ENCODE measurements around the gene RNPEPL1.

Gene RNPEPL1

DNA sequence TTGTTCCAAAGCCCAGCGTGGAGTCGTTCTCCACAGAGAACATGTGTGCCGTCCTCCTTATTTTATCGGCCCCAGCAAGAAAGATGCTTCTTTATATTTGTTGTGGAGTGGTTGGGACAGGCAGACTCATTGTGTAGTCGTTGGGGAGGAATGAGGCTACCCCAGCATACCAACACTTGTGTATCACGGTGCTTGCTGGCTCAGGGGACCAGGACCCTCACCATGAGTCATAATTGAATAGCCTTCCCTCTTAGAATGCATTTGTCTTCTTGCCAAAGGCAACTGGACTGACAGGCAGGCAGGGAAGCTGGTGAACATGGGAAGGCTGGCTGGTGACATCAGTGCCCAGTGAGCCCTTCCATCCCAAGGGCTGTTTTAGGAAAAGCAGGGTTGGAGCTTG, 22.9 kb downstream of the RNPEPL1 start:
- peaks cover 10 to 12% of the 10 kb centered on the region in 2 donors for H3K4me1 ChIP-seq (ENCODE audit: control insufficient read depth in 2 of 2, insufficient read depth in 2 of 2, low read length in 2 of 2)
- H3K4me3 ChIP-seq (ENCODE audit: low read length in 2 of 2): no peak overlapping the region
- no peaks in the 10 kb centered on the region for H3K27me3 ChIP-seq (ENCODE audit: control insufficient read depth in 2 of 2, insufficient read depth in 2 of 2, low read length in 2 of 2)
- no peak overlapping the region for H3K27ac ChIP-seq (ENCODE audit: low read depth in 2 of 2, low read length in 2 of 2)
- peaks cover 16 to 28% of the 10 kb centered on the region in 2 donors for H3K36me3 ChIP-seq (ENCODE audit: control insufficient read depth in 2 of 2, insufficient read depth in 2 of 2, low read length in 2 of 2)
- H3K9ac ChIP-seq (ENCODE audit: low read depth in 1 of 2, low read length in 2 of 2): no peak overlapping the region
- H3K9me3 ChIP-seq (ENCODE audit: control insufficient read depth in 2 of 2, low read length in 2 of 2): no peaks in the 10 kb centered on the region

DNA sequence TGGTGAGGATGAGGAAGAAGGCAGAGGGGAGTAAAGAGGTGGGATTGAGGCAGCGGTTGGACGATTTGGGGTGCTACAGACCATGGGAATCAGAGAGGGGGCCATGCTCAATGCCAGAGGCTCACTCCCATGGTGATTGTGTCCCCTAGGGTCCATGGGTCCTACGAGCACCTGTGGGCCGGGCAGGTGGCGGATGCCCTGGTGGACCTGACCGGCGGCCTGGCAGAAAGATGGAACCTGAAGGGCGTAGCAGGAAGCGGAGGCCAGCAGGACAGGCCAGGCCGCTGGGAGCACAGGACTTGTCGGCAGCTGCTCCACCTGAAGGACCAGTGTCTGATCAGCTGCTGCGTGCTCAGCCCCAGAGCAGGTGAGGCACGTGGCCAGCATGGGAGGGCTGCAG, 23.5 kb downstream of the RNPEPL1 start:
- Histone ChIP-seq H3K9me3 (ENCODE audit: control insufficient read depth in 2 of 2, low read length in 2 of 2) (no peaks in the 10 kb centered on the region), H3K27me3 (ENCODE audit: control insufficient read depth in 2 of 2, insufficient read depth in 2 of 2, low read length in 2 of 2) (no peaks in the 10 kb centered on the region), H3K9ac (ENCODE audit: low read depth in 1 of 2, low read length in 2 of 2) (no peak overlapping the region), H3K4me1 (ENCODE audit: control insufficient read depth in 2 of 2, insufficient read depth in 2 of 2, low read length in 2 of 2) (peaks cover 10 to 12% of the 10 kb centered on the region in 2 donors), H3K27ac (ENCODE audit: low read depth in 2 of 2, low read length in 2 of 2) (no peak overlapping the region), H3K36me3 (ENCODE audit: control insufficient read depth in 2 of 2, insufficient read depth in 2 of 2, low read length in 2 of 2) (peaks cover 16 to 30% of the 10 kb centered on the region in 2 donors), H3K4me3 (ENCODE audit: low read length in 2 of 2) (no peak overlapping the region)

GRCh38 chr2:240593026-240593702, 24.9 kb downstream of the RNPEPL1 start:
- Histone ChIP-seq H3K27ac (ENCODE audit: low read depth in 2 of 2, low read length in 2 of 2) (no peak overlapping the region), H3K4me1 (ENCODE audit: control insufficient read depth in 2 of 2, insufficient read depth in 2 of 2, low read length in 2 of 2) (peaks cover under 1 to 1% of the 10 kb centered on the region in 2 donors), H3K27me3 (ENCODE audit: control insufficient read depth in 2 of 2, insufficient read depth in 2 of 2, low read length in 2 of 2) (no peaks in the 10 kb centered on the region), H3K4me3 (ENCODE audit: low read length in 2 of 2) (no peak overlapping the region), H3K36me3 (ENCODE audit: control insufficient read depth in 2 of 2, insufficient read depth in 2 of 2, low read length in 2 of 2) (peaks cover 21 to 37% of the 10 kb centered on the region in 2 donors), H3K9me3 (ENCODE audit: control insufficient read depth in 2 of 2, low read length in 2 of 2) (no peaks in the 10 kb centered on the region), H3K9ac (ENCODE audit: low read depth in 1 of 2, low read length in 2 of 2) (no peak overlapping the region)

DNA sequence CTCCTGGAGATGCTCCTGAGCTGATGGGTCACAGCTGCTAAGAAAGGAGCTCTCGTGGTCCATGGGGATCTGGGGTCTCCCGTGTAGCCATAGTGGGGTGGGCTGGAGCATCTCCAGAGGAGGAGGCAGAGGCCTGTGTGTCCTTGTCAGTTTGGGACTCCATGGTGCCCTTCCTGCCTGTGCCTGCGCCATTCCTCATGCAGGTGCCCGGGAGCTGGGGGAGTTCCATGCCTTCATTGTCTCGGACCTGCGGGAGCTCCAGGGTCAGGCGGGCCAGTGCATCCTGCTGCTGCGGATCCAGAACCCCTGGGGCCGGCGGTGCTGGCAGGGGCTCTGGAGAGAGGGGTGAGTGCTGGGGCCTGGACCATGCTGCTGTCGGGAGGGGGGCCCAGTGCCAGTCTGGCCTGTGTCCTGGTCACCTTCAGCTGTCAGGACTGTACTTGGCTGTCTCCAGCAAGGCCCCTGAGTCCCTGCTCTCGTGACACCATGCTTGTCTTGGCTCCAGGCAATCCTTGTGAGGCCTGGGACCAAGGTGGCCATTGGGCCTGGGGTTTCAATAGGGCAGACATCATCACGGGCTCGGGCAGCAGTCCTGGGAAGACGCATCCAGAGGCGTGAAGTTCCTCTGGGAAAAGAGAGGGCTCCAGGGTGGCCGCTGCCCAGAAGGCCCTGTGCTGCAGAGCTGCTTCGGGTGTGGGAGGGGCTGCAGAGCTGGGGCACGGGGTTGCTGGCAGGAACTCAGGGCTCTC, 25.6 kb downstream of the RNPEPL1 start:
- no peak overlapping the region for H3K9ac ChIP-seq (ENCODE audit: low read depth in 1 of 2, low read length in 2 of 2)
- H3K36me3 ChIP-seq (ENCODE audit: control insufficient read depth in 2 of 2, insufficient read depth in 2 of 2, low read length in 2 of 2): peaks cover 25 to 44% of the 10 kb centered on the region in 2 donors

DNA sequence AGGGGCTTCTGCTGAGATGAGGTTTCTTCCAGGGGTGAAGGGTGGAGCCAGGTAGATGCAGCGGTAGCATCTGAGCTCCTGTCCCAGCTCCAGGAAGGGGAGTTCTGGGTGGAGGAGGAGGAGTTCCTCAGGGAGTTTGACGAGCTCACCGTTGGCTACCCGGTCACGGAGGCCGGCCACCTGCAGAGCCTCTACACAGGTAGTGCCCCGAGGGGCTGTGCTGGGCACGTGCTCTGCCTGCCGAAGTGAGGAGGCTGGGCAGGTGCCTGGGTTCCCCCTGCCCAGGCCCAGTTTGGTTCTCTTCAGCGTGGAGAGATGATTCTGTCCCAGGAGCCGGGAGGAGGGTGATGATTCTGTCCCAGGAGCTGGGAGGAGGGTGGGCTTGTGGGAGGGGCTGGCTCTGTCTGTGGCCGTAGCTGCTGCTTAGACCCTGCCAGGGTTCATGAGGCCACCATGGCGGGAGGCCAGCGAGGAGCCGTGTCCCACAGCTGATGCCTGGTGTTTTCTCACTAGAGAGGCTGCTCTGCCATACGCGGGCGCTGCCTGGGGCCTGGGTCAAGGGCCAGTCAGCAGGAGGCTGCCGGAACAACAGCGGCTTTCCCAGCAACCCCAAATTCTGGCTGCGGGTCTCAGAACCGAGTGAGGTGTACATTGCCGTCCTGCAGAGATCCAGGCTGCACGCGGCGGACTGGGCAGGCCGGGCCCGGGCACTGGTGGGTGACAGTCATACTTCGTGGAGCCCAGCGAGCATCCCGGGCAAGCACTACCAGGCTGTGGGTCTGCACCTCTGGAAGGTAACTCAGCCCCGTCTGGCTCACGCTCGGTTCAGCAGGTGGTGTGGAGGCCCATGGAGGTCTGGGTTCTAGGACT, 26.5 kb downstream of the RNPEPL1 start:
- Histone ChIP-seq H3K27me3 (ENCODE audit: control insufficient read depth in 2 of 2, insufficient read depth in 2 of 2, low read length in 2 of 2) (no peaks in the 10 kb centered on the region), H3K4me1 (ENCODE audit: control insufficient read depth in 2 of 2, insufficient read depth in 2 of 2, low read length in 2 of 2) (no peaks in the 10 kb centered on the region), H3K4me3 (ENCODE audit: low read length in 2 of 2) (no peak overlapping the region), H3K9ac (ENCODE audit: low read depth in 1 of 2, low read length in 2 of 2) (no peak overlapping the region), H3K9me3 (ENCODE audit: control insufficient read depth in 2 of 2, low read length in 2 of 2) (no peaks in the 10 kb centered on the region), H3K36me3 (ENCODE audit: control insufficient read depth in 2 of 2, insufficient read depth in 2 of 2, low read length in 2 of 2) (peaks cover 25 to 45% of the 10 kb centered on the region in 2 donors), H3K27ac (ENCODE audit: low read depth in 2 of 2, low read length in 2 of 2) (no peak overlapping the region)

More for the DNA sequence above, 25.6 kb downstream of the RNPEPL1 start:
- H3K4me3 ChIP-seq (ENCODE audit: low read length in 2 of 2): no peak overlapping the region
- H3K4me1 ChIP-seq (ENCODE audit: control insufficient read depth in 2 of 2, insufficient read depth in 2 of 2, low read length in 2 of 2): no peaks in the 10 kb centered on the region
- no peaks in the 10 kb centered on the region for H3K27me3 ChIP-seq (ENCODE audit: control insufficient read depth in 2 of 2, insufficient read depth in 2 of 2, low read length in 2 of 2)
- no peaks in the 10 kb centered on the region for H3K9me3 ChIP-seq (ENCODE audit: control insufficient read depth in 2 of 2, low read length in 2 of 2)
- H3K27ac ChIP-seq (ENCODE audit: low read depth in 2 of 2, low read length in 2 of 2): no peak overlapping the region

GRCh38 chr2:240595381-240596079, 27.2 kb downstream of the RNPEPL1 start:
- H3K9me3 ChIP-seq (ENCODE audit: control insufficient read depth in 2 of 2, low read length in 2 of 2): no peaks in the 10 kb centered on the region
- no peak overlapping the region for H3K4me3 ChIP-seq (ENCODE audit: low read length in 2 of 2)
- no peak overlapping the region for H3K9ac ChIP-seq (ENCODE audit: low read depth in 1 of 2, low read length in 2 of 2)
- no peaks in the 10 kb centered on the region for H3K4me1 ChIP-seq (ENCODE audit: control insufficient read depth in 2 of 2, insufficient read depth in 2 of 2, low read length in 2 of 2)
- no peaks in the 10 kb centered on the region for H3K27me3 ChIP-seq (ENCODE audit: control insufficient read depth in 2 of 2, insufficient read depth in 2 of 2, low read length in 2 of 2)
- peaks cover 22 to 42% of the 10 kb centered on the region in 2 donors for H3K36me3 ChIP-seq (ENCODE audit: control insufficient read depth in 2 of 2, insufficient read depth in 2 of 2, low read length in 2 of 2)
- no peak overlapping the region for H3K27ac ChIP-seq (ENCODE audit: low read depth in 2 of 2, low read length in 2 of 2)

- H3K27ac ChIP-seq (ENCODE audit: low read depth in 2 of 2, low read length in 2 of 2): no peak overlapping the region
- H3K9ac ChIP-seq (ENCODE audit: low read depth in 1 of 2, low read length in 2 of 2): no peak overlapping the region
- no peak overlapping the region for H3K4me3 ChIP-seq (ENCODE audit: low read length in 2 of 2)
- H3K27me3 ChIP-seq (ENCODE audit: control insufficient read depth in 2 of 2, insufficient read depth in 2 of 2, low read length in 2 of 2): no peaks in the 10 kb centered on the region
- H3K36me3 ChIP-seq (ENCODE audit: control insufficient read depth in 2 of 2, insufficient read depth in 2 of 2, low read length in 2 of 2): peaks cover 22 to 36% of the 10 kb centered on the region in 2 donors
- H3K4me1 ChIP-seq (ENCODE audit: control insufficient read depth in 2 of 2, insufficient read depth in 2 of 2, low read length in 2 of 2): no peaks in the 10 kb centered on the region
- H3K9me3 ChIP-seq (ENCODE audit: control insufficient read depth in 2 of 2, low read length in 2 of 2): no peaks in the 10 kb centered on the region
These were observed 27.8 kb downstream of the RNPEPL1 start for GRCh38 chr2:240596080-240596460.

DNA sequence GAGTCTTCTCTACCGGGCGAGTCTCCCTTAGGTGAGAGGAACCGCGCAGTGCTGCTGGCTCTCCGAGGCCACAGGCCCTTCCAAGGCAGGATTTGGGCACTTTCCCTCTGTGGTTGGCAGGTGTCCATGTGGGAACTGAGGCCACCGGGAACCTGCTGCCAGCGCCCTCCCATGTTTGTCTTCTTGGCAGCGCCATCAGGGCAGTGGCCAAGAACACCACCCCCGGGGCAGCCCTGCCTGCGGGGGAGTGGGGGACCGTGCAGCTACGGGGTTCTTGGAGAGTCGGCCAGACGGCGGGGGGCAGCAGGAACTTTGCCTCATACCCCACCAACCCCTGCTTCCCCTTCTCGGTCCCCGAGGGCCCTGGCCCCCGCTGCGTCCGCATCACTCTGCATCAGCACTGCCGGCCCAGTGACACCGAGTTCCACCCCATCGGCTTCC, 28.2 kb downstream of the RNPEPL1 start:
- H3K4me3 ChIP-seq (ENCODE audit: low read length in 2 of 2): no peak overlapping the region
- no peaks in the 10 kb centered on the region for H3K4me1 ChIP-seq (ENCODE audit: control insufficient read depth in 2 of 2, insufficient read depth in 2 of 2, low read length in 2 of 2)
- H3K27me3 ChIP-seq (ENCODE audit: control insufficient read depth in 2 of 2, insufficient read depth in 2 of 2, low read length in 2 of 2): no peaks in the 10 kb centered on the region
- H3K9ac ChIP-seq (ENCODE audit: low read depth in 1 of 2, low read length in 2 of 2): no peak overlapping the region
- H3K27ac ChIP-seq (ENCODE audit: low read depth in 2 of 2, low read length in 2 of 2): no peak overlapping the region
- peaks cover 18 to 35% of the 10 kb centered on the region in 2 donors for H3K36me3 ChIP-seq (ENCODE audit: control insufficient read depth in 2 of 2, insufficient read depth in 2 of 2, low read length in 2 of 2)
- no peaks in the 10 kb centered on the region for H3K9me3 ChIP-seq (ENCODE audit: control insufficient read depth in 2 of 2, low read length in 2 of 2)

GRCh38 chr2:240597054-240597418, 28.8 kb downstream of the RNPEPL1 start:
- no peak overlapping the region for H3K4me3 ChIP-seq (ENCODE audit: low read length in 2 of 2)
- no peaks in the 10 kb centered on the region for H3K9me3 ChIP-seq (ENCODE audit: control insufficient read depth in 2 of 2, low read length in 2 of 2)
- no peak overlapping the region for H3K9ac ChIP-seq (ENCODE audit: low read depth in 1 of 2, low read length in 2 of 2)
- H3K27me3 ChIP-seq (ENCODE audit: control insufficient read depth in 2 of 2, insufficient read depth in 2 of 2, low read length in 2 of 2): no peaks in the 10 kb centered on the region
- no peaks in the 10 kb centered on the region for H3K4me1 ChIP-seq (ENCODE audit: control insufficient read depth in 2 of 2, insufficient read depth in 2 of 2, low read length in 2 of 2)
- H3K27ac ChIP-seq (ENCODE audit: low read depth in 2 of 2, low read length in 2 of 2): no peak overlapping the region
- peaks cover 16 to 30% of the 10 kb centered on the region in 2 donors for H3K36me3 ChIP-seq (ENCODE audit: control insufficient read depth in 2 of 2, insufficient read depth in 2 of 2, low read length in 2 of 2)
